ENCODE results near the gene RASL10A. TPM values are rescaled to one million over a fixed set of nuclear protein-coding genes. Genes with fewer than 3 reads are reported as not detected.

The RASL10A gene
- total and polyA plus RNA-seq, 9 of the 15 experiments (the other 6 are each of a cell fraction or from before 2014, with no cell fraction given), result 0.17 to 1.2 (median 0.45) TPM; not detected in 3

GRCh38 chr22:29306835-29307595 lies 8.5 kb downstream of the RASL10A start (continued):
- TF ChIP-seq ZMIZ1 (IDR thresholded peaks at IDR 0.05; ENCODE audit: low read depth in 2 of 2, low read length in 2 of 2) (no peak), ZNF75A (CRISPR knock-in tag; IDR thresholded peaks at IDR 0.05) (no peak), ZBTB17 (CRISPR knock-in tag; IDR thresholded peaks at IDR 0.05) (no peak), NONO (IDR thresholded peaks at IDR 0.05; ENCODE audit: low read depth in 2 of 2, low read length in 1 of 2) (peak in 1 of 2 experiments; percentile 9; a peak in 1 of 4 replicates), HNRNPH1 (optimal IDR thresholded peaks at IDR 0.05; ENCODE audit: low read depth, low read length) (no peak), RUNX1 (IDR thresholded peaks at IDR 0.05; ENCODE audit: low read depth) (no peak), NEUROD1 (IDR thresholded peaks at IDR 0.05; ENCODE audit: borderline replicate concordance, low read depth, low read length, partially characterized antibody) (peak; percentile 13), TAF15 (IDR thresholded peaks at IDR 0.05; ENCODE audit: low read depth, low read length) (no peak), NBN (IDR thresholded peaks at IDR 0.05; ENCODE audit: low read depth) (no peak), XRCC3 (IDR thresholded peaks at IDR 0.05) (no peak), ZZZ3 (IDR thresholded peaks at IDR 0.05) (no peak), ZBTB40 (IDR thresholded peaks at IDR 0.05) (no peak), ZBTB40 (CRISPR knock-in tag; IDR thresholded peaks at IDR 0.05) (no peak), ZNF408 (CRISPR knock-in tag; IDR thresholded peaks at IDR 0.05; ENCODE audit: low read depth) (no peak)

All from K562 (cell line).